Endothelial cell of umbilical vein (primary cell): Measurements from ENCODE around the gene TMEM181. TPM values are rescaled to one million over a fixed set of nuclear protein-coding genes. Genes with fewer than 3 reads are reported as not detected.

Experiments
- BruUV-seq: library from RNA; stranded (reverse); fragments of 400-500 nt; replicated peaks from 2 replicates; lab custom pipeline; 2021; lab: Mats Ljungman, UMichigan
- CTCF ChIA-PET: fragments of 300-600, 350-600 bp; sonication (Branson Sonifier 250); formaldehyde crosslinking; loops from one replicate; lab custom pipeline; 2021; ENCODE audit warnings: antibody characterized with exemption, inconsistent platforms; lab: Charles Lee
- POLR2A ChIA-PET: fragments of 300-600, 350-600 bp; sonication (Branson Sonifier 250); formaldehyde crosslinking; loops from one replicate; lab custom pipeline; 2021; ENCODE audit warnings: antibody characterized with exemption, inconsistent platforms; lab: Charles Lee
- DNase-seq: peaks from one replicate; pipeline ENCODE4 v3.0.0-alpha.2; 2011; ENCODE audit warnings: low read depth, low spot score
- FAIRE-seq: peaks from 2 replicates; lab custom pipeline; 2011; peaks lifted over from hg19 to GRCh38; lab: Jason Lieb, UNC
- H2AFZ ChIP-seq: 2 replicates; pipeline ENCODE4 v1.6.0; 2012; ENCODE audit warnings: low read depth, low read length, control low read depth, inconsistent platforms
- H3K27ac ChIP-seq: 2 replicates; pipeline ENCODE4 v1.5.1; 2011; ENCODE audit warnings: low read depth, mild to moderate bottlenecking, control low read depth, low read length, moderate library complexity; ENCODE audit not compliant: insufficient read depth
- H3K27me3 ChIP-seq, 2 experiments: 2 replicates each; pipeline versions ENCODE4 v1.6.0 to v1.6.1; 2011; ENCODE audit warnings: low read length in 2 of 2, mixed read lengths in 1 of 2; ENCODE audit not compliant: control insufficient read depth in 2 of 2, insufficient read depth in 2 of 2
- H3K36me3 ChIP-seq, 2 experiments: 2 replicates in 1 of 2; 3 replicates in 1 of 2; pipeline ENCODE4 v1.5.1; 2011; ENCODE audit warnings: low read length in 2 of 2, mild to moderate bottlenecking in 1 of 2, moderate library complexity in 1 of 2; ENCODE audit not compliant: control insufficient read depth in 2 of 2, insufficient read depth in 2 of 2; ENCODE audit errors: extremely low read depth in 1 of 2
- H3K4me1 ChIP-seq: 3 replicates; pipeline ENCODE4 v1.5.1; 2011; ENCODE audit warnings: mild to moderate bottlenecking, low read length; ENCODE audit not compliant: control insufficient read depth, insufficient read depth; ENCODE audit errors: extremely low read depth
- H3K4me2 ChIP-seq: 2 replicates; pipeline ENCODE4 v1.6.1; 2011; ENCODE audit warnings: low read length, control low read depth, mixed read lengths; ENCODE audit not compliant: insufficient read depth
- H3K4me3 ChIP-seq, 3 experiments: fragments of 200-600 bp in 1 of 3; sonication (generic), shearing (Covaris generic) in 1 of 3; replicated peaks in 1 of 3; 2 replicates each; pipeline ENCODE4 v1.5.1; 2011 to 2016; ENCODE audit warnings: control low read depth in 3 of 3, low read length in 3 of 3, mild to moderate bottlenecking in 2 of 3, inconsistent platforms in 1 of 3, low read depth in 1 of 3, moderate library complexity in 1 of 3; ENCODE audit not compliant: insufficient read depth in 1 of 3
- H3K79me2 ChIP-seq: 2 replicates; pipeline ENCODE4 v1.6.0; 2012; ENCODE audit warnings: low read length, inconsistent platforms; ENCODE audit not compliant: control insufficient read depth, insufficient read depth
- H3K9ac ChIP-seq: replicated peaks from 2 replicates; pipeline ENCODE3; 2011; ENCODE audit warnings: low read length, control low read depth; ENCODE audit not compliant: insufficient read depth; ENCODE audit errors: extremely low read depth
- H3K9me1 ChIP-seq: replicated peaks from 3 replicates; pipeline ENCODE4 v1.6.0; 2011; ENCODE audit warnings: mild to moderate bottlenecking, low read length; ENCODE audit not compliant: control insufficient read depth, insufficient read depth; ENCODE audit errors: extremely low read depth
- H3K9me3 ChIP-seq: replicated peaks from 2 replicates; pipeline ENCODE4 v1.5.1; 2012; ENCODE audit warnings: low read length, inconsistent platforms; ENCODE audit not compliant: control insufficient read depth, insufficient read depth
- H4K20me1 ChIP-seq: replicated peaks from 2 replicates; pipeline ENCODE3; 2011; ENCODE audit warnings: mild to moderate bottlenecking, low read length; ENCODE audit not compliant: control insufficient read depth, insufficient read depth; ENCODE audit errors: extremely low read depth
- EZH2 ChIP-seq: IDR thresholded peaks from 2 replicates; pipeline ENCODE4 v1.6.1; 2012; ENCODE audit warnings: borderline replicate concordance, low read depth, mild to moderate bottlenecking, moderate library complexity, low read length, inconsistent platforms; ENCODE audit not compliant: severe bottlenecking
- JUN ChIP-seq: IDR thresholded peaks from 2 replicates; pipeline ENCODE4 v1.6.1; 2011; ENCODE audit warnings: borderline replicate concordance, low read depth; ENCODE audit not compliant: insufficient read length, insufficient read depth
- POLR2A ChIP-seq: IDR thresholded peaks from 2 replicates; pipeline ENCODE4 v1.6.1; 2012; ENCODE audit warnings: low read depth, mild to moderate bottlenecking, control low read depth, low read length
- POLR2AphosphoS5 ChIP-seq: IDR thresholded peaks from 2 replicates; pipeline ENCODE4 v1.6.1; 2012; ENCODE audit warnings: low read depth, mild to moderate bottlenecking, control low read depth, low read length, moderate library complexity; ENCODE audit not compliant: insufficient read depth
- dilution Hi-C: fragments of 300-500 bp; cut with MboI; formaldehyde crosslinking; loops from one replicate; pipeline ENCODE4 v1.15.0; 2019; ENCODE audit warnings: low sequenced_read_pairs; ENCODE audit not compliant: extremely low pct_ligation_motif_present
- intact Hi-C: fragments of 100-400 bp; cut with micrococcal nuclease; formaldehyde crosslinking; loops from one replicate; pipeline ENCODE4 v1.10.0; 2022
- polyA plus RNA-seq, 4 experiments: library from polyadenylated mRNA; depleted of rRNA in 3 of 4; stranded (reverse) in 3 of 4; unstranded in 1 of 4; fragments of >200 nt; gene quantifications; 2 replicates each; pipeline versions ENCODE4 v1.2.1 to v1.2.3, GENCODE V29; 2011 to 2012; ENCODE audit warnings: missing spikeins in 1 of 4
- total RNA-seq: library from RNA; stranded (reverse); gene quantifications from 2 replicates; pipeline ENCODE4 v1.2.3, GENCODE V29; 2021

The TMEM181 gene
- total and polyA plus RNA-seq, 2 donors (not counting 3 experiments of a cell fraction or from before 2014, with no cell fraction given) = 21.7 to 33.5 TPM

GRCh38 chr6:158572653-158573541 is 13.0 kb downstream of the TMEM181 start:
- no peak for TF ChIP-seq JUN
- no peak for TF ChIP-seq EZH2
- TF ChIP-seq POLR2AphosphoS5 = no peak
- no peak for TF ChIP-seq POLR2A
- Histone ChIP-seq H4K20me1 (no peaks in the 10 kb centered on the region), H3K27me3 (no peaks in the 10 kb centered on the region), H3K79me2 (peaks cover 43% of the 10 kb centered on the region), H3K4me2 (no peak overlapping the region), H3K9me1 (no peaks in the 10 kb centered on the region), H3K9me3 (no peaks in the 10 kb centered on the region), H3K9ac (no peak overlapping the region), H3K4me1 (peaks cover 9% of the 10 kb centered on the region), H3K36me3 (peaks cover 0 to 4% of the 10 kb centered on the region in 2 experiments), H2AFZ (no peak overlapping the region), H3K4me3 (no peak overlapping the region), H3K27ac (no peak overlapping the region)
- intact Hi-C loops = no loop called here
- FAIRE-seq (no peak), DNase-seq (no peak)
- dilution Hi-C loops = no loop called here
- BruUV-seq = no TSS peak
- CTCF ChIA-PET = no interaction called here
- POLR2A ChIA-PET = no interaction called here

GRCh38 chr6:158573542-158573931 is 13.6 kb downstream of the TMEM181 start:
- no peak for DNase-seq
- H3K4me2 ChIP-seq = no peak overlapping the region
- H3K9me1 ChIP-seq = no peaks in the 10 kb centered on the region
- BruUV-seq = no TSS peak
- peaks cover 9% of the 10 kb centered on the region for H3K4me1 ChIP-seq
- H3K27ac ChIP-seq = no peak overlapping the region
- CTCF ChIA-PET = interaction anchor here (1.6 kb wide), 1 partner anchor 55 kb away, joined by 4 read pairs; no protein-coding TSS in a partner anchor
- dilution Hi-C loops (no loop called here), intact Hi-C loops (no loop called here)
- H3K27me3 ChIP-seq = no peaks in the 10 kb centered on the region
- H2AFZ ChIP-seq = no peak overlapping the region
- H3K9ac ChIP-seq = no peak overlapping the region
- H3K36me3 ChIP-seq = peaks cover 0 to 4% of the 10 kb centered on the region in 2 experiments
- H4K20me1 ChIP-seq = no peaks in the 10 kb centered on the region
- POLR2A ChIA-PET = no interaction called here
- no peaks in the 10 kb centered on the region for H3K9me3 ChIP-seq
- peaks cover 36% of the 10 kb centered on the region for H3K79me2 ChIP-seq
- H3K4me3 ChIP-seq = no peak overlapping the region
- no peak for FAIRE-seq
- TF ChIP-seq POLR2A = no peak
- TF ChIP-seq EZH2 = no peak
